Left cardiac atrium (tissue), 4 donors: ENCODE data around the gene HECW1. TPM values are rescaled to one million over a fixed set of nuclear protein-coding genes. Genes with fewer than 3 reads are reported as not detected.

Source experiments
- ATAC-seq, 2 donors: fragments of 200-7000 bp; cut with Tn5 transposase; one replicate each; pipeline ENCODE4 v1.9.1; 2020; ENCODE audit warnings: mild to moderate bottlenecking in 2 of 2, moderate library complexity in 2 of 2
- DNase-seq: peaks from one replicate; pipeline ENCODE4 v3.0.0-alpha.2; 2020
- intact Hi-C, 2 donors: fragments of 100-400 bp; cut with DNase I; formaldehyde crosslinking; loops; one replicate each; pipeline versions ENCODE4 v1.14.1 to v1.15.1; 2022 to 2023
- total RNA-seq, 2 donors: library from RNA; stranded (reverse); fragmentation: NEBNext Ultra II Directional; extraction: Animal tissue kit (Norgen Biotek cat#: 25700); gene quantifications; one replicate each; pipeline ENCODE4 v1.2.1, GENCODE V29; 2021
- donor health status: DM: no; HTN: yes; CAD: no.
- donor health status: DM: no; HTN: yes; CAD: no; lungs with severe emphysema.
- donor health status: DM: yes; HTN: yes; CAD: no.
- donor health status: Dilated cardiomyopathy.

Gene HECW1
- total RNA-seq, 2 donors from 2014 or later, result not detected

DNA sequence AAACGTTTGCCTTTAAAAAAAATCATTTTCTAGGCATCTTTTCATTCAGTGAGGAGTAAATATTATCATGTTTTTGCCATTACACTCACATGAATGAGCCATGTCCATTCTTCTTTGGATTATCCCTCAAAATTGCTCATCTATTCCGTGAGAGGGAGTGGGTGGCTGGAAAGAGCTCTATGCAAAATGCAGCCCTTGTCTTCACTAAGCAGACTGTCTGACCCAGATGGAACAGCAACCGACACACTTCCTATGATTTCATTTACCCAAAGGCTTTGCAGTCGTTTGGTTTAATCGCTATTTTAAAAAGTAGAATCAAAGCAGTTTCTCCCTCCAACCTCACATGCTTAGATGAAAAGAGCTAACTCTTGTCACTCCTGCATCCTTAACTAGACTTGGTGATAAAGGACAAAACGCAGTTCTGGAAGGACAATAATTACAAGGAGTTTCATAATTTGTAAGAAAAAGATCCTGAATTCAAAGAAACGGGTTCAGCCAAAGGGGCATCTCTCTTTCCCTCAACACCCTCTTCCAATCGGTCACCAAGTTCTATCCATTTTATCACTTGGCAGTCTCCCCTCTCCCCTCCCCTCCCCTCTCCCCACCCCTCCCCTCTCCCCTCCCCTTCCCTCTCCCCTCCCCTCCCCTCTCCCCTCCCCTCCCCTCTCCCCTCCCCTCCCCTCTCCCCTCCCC, 272.3 kb downstream of the HECW1 start:
- intact Hi-C loops, result no loop called here
- DNase-seq (no peak), ATAC-seq (no peak)

DNA sequence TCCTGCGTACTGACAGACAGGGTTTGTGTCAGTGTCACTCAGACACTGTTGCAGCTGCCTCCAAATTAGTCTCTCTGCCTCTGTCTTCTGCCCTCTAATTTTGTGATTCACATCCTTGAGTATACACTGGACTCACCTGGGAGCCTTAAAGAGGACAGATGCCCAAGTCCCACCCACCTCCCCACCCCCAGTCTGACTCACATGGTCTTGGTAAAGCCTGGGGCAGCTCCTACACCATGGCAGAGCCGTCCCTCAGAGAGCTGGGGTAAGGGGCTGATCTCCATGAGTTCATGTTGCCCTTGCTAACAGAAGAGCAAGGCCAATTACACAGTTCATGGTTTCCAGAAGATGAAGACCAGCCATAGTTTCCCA, 272.8 kb downstream of the HECW1 start:
- intact Hi-C loops, result no loop called here
- ATAC-seq (no peak), DNase-seq (no peak)

DNA sequence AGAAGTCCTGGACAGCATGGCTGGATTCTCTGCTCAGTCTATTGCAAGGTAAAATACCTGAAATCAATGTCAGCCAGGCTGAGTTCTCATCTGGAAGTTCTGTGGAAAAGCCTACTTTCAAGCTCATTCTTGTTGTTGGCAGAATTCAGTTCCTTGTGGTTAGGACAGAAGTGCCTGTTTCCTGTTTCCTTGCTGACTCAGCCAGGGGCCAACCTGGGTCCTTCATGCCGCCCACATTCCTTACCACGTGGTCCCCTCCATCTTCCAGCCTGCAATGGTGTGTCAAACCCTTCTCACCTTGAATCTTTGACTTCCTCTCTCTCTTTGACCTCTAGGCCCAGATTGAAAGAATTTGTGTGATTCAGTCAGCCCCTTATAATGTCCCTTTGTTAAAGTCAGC, 273.4 kb downstream of the HECW1 start:
- ATAC-seq, result no peak
- no peak for DNase-seq
- intact Hi-C loops, result no loop called here

DNA sequence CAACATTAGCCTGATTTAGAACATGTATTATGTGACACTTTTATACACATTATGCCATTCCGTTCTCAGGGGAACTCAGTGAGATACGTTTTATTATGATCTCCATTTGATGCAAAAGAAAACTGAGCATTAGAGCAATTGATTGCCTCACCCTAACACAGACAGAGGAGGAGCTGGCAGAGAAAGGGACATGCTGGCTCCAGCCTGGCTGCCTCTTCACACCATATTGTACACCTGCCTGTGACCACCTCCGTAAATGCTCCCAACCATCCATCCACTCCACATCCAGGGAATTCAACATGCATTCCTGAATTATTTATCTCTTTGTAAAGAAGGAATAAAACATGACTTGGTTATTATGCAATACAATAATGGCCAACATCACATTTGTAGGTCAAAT, 275.5 kb downstream of the HECW1 start:
- no peak for ATAC-seq
- no peak for DNase-seq
- intact Hi-C loops, result no loop called here

DNA sequence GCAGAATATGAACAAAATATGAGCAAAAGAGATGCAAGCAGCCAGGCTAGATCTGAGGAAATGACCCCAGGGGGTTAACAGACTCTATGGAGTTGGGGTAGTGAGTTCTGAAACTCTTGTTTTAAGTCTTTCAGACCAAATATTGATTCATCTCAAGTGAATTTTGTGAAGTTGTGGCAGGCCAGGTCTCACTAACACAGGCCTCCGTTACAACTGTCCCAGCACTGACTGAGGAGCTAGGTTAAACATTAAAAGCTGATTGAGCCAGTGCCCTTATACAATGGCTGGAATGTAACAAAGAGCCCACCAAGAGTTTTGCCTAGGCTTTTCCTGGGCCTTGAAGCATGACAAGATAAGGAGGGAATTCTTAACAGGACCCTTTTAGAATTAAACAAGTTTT, 278.1 kb downstream of the HECW1 start:
- intact Hi-C loops, result no loop called here
- no peak for DNase-seq

DNA sequence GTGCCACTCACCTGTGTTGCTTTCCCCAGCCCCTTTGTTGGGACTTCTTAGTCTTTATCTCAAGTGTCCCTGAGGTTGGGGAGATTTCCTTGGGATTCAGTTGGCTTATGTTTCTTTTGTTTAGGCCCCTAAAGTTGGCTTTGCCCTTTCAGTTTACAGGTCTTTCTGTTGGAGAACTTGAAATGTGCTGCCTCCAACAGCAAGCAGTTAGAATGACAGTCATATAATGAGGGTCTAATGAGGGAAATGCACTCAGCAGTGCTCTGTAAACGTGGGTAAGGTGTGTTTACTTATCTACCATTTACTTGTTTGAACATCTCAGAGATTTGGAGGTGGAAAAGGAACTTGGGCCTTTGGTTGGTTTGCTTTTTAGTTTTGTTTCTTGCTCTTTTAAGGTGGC, 279.1 kb downstream of the HECW1 start:
- intact Hi-C loops, result no loop called here

More for the DNA sequence above, 278.1 kb downstream of the HECW1 start:
- no peak for ATAC-seq

DNA sequence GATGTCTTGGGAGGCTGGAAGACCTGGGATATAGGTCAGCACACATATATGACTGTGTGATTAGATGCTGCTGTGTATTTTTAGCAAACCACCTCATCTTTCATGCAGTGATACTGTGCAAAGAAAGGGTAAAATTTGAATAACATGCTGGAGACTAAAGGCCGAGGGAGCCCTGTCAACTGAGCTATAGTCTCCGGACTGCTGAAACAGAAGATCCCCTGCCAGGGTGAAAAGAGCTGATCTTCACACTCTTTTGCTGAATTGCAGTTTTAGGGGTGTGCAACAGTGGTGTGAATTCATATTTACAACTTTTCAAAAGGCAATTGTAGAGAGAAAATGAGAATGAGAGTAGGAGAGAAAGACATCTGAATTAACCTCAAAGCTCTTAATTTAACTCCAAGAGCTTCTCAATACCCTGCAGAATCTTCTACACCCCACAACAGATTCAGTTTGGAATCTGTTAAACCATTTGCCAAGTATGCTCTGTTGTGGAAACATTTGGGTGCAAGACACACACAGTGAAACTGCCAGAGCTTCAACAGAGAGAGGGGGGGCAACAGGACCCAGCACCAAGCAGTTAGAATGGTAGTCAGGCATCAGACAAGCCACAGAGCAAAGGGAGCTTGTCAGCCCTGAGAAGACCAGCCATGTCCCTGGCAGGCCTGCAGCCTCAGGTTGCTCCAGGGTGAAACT, 280.3 kb downstream of the HECW1 start:
- DNase-seq, result no peak
- intact Hi-C loops, result no loop called here
- no peak for ATAC-seq

More for the DNA sequence above, 279.1 kb downstream of the HECW1 start:
- ATAC-seq (no peak), DNase-seq (no peak)

DNA sequence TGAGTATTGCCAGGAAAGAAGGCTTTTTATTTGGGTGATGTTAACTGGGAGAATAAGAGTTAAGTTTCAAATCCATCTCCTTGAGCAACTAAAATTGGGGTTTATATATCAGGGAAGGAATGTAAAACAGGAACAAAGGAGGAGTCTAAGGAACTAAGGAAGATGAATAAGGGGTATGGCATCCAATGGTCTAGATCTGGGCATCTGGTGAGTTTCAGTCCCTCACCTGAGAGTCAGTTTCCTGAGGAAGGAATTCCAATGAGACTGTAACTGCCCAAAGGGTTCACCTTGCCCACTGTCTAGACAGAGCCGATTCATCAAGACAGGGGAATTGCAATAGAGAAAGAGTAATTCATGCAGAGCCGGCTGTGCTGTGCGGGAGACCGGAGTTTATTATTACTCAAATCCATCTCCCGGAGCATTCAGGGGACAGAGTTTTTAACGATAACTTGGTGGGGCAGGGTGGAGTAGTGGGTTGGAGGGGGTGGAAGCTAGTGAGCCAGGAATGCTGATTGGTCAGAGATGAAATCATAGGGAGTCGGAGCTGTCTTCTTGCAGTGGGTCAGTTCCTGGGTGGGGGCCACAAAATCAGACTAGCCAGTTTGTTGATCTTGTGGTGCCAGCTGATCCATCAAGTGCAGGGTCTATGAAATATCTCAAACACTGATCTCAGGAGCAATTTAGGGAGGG, 282.1 kb downstream of the HECW1 start:
- no peak for ATAC-seq
- intact Hi-C loops, result no loop called here
- no peak for DNase-seq

DNA sequence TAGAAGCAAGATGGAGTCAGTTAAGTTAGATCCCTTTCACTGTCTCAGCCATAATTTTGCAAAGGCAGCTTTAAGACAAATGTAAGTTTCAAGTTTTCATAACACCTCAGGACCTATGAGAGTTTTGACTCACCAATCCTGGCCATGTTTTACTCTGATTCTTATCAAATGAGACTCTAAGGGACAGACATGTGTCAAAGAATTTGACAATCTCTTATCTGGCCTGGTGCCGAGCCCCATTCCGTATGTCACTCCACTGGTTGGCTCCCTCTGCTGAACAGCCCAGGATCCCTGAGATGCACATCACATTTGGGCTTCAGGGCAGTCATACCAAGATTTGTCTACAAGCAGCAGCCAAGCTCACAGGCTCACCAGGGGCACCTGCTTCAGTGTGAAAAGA, 282.9 kb downstream of the HECW1 start:
- intact Hi-C loops, result no loop called here
- DNase-seq (no peak), ATAC-seq (no peak)

DNA sequence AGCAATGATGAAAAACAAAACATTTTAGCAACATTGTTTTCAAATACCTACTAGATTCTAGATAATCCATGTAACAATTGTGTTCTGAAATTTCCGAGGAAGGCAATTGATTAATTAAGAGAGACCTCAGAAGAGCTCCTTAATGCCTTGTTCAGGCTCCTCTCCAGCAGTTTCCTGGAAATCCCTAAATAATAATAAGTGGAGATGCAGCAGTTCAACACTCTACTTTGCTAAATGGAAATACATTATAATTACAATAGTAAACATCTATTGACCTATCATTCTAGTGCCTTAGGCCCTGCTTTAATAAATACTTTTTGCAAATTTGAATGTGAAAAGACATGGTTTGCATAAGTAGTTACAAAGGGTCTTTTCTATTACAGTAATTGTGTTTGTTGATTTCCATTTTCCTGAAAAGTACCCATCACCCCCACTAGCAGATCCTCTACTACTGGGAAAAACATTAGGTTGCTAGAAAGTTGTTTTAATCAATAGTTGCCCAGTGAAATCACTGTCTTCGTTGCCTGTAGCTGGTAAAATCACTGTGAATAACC, 283.8 kb downstream of the HECW1 start:
- DNase-seq (no peak), ATAC-seq (no peak)
- intact Hi-C loops, result no loop called here

DNA sequence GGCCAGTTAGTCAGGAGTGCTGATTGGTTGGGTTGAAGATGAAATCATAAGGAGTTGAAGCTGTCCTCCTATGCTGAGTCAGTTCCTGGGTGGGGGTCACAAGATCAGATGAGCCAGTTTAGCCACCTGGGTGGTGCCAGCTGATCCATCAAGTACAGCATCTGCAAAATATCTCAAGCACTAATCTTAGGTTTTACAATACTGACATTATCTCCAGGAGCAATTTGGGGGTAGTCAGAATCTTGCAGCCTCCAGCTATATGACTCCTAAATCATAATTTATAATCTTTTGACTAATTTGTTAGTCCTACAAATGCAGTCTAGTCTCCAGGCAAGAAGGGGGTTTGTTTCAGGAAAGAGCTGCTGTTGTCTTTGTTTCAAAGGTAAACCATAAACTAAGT, 286.4 kb downstream of the HECW1 start:
- no peak for ATAC-seq
- no peak for DNase-seq
- intact Hi-C loops, result no loop called here

DNA sequence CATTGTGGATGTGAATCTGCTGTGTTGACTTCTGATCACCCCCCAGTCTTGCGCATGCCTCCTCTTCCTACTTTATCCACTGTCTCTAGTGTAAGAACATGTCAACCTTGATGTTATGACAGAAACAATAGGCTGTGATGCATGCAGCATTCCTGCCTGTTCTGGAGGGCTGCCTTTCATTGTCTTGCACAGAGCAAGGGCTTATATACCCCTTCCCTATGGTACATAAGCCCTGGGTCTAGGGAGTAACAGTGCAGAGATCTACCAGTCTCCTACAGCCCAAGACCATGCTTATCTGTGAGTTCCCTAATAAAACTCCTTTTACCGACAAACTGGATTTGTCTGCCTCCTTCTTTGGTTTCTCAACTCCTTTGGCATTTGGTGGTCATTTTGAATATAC, 293.5 kb downstream of the HECW1 start:
- intact Hi-C loops, result no loop called here
- ATAC-seq (no peak), DNase-seq (no peak)

DNA sequence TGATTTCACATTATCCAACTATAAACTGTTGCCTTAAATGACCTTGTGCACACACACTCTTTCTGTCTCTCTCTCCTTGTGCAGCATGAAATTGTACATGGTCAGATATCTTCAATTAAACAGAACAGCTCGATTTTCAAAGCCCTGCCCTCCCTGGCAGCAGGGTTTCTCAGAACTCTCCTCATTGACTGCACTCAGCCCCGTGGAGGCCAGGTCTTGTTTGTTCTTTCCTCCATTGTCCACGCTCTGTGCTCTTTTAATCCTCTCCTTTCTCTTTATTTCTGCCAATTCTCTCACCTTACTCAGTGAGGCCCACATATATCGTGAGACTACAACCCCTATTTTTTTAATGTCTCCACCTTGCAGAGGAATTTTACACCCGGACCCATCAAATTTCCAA, 294.5 kb downstream of the HECW1 start:
- ATAC-seq (no peak), DNase-seq (no peak)
- intact Hi-C loops, result no loop called here

DNA sequence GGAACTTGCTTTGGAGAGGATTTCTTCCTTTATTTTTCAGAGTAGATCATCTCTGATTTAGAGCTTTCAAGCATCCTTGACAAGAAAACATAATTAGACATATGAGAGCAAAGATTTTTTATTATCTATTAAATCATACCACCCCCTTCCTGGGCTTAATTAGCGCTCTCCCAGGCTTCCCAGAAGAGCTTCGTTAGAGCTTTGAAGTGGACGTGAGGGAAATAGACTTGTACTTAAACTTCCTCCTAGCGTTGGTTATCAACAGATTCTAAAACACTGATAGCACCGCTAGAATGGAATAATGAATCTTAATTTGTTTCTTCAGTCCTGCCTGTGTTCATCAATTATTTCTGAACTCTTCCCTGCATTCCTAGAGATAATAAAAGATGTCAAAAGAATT, 296.5 kb downstream of the HECW1 start:
- DNase-seq, result no peak
- intact Hi-C loops, result no loop called here

DNA sequence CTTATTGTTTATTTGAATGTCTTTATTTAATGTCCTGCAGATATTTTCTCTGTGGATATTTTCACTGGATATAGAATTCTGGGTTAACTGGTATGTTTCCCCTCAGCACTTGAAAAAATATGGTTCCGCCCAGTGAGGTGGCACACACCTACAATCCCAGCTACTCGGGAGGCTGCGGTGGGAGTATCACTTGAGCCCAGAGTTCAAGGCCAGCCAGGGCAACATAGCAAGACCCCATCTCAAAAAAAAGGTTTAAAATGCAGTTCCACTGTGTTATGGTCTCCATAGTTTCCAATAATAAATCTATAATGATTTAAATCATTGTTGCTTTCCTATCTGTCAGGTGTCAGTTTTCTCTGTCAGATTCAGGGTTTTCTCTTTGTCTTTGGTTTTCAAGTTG, 305.0 kb downstream of the HECW1 start:
- intact Hi-C loops, result no loop called here
- no peak for DNase-seq
- no peak for ATAC-seq

More for the DNA sequence above, 296.5 kb downstream of the HECW1 start:
- no peak for ATAC-seq

DNA sequence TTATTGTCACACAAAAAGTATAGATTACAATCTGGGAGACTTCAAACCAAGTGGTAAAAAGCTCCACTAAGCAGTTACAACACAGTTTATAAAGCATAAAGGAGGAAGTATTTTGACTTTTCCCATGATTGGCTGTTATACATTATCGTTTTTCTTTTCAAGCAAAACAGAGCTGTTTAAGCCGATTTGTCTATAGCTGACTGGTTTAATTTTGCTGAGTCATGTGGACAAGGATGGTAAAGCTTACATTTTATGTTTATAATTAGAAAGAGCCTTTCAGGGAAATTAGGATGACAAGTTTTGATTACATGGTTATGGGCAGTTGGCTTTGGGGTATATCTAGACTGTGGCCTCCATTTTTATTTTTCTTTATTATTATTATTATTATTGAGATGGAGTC, 318.0 kb downstream of the HECW1 start:
- intact Hi-C loops, result no loop called here
- no peak for ATAC-seq
- no peak for DNase-seq

DNA sequence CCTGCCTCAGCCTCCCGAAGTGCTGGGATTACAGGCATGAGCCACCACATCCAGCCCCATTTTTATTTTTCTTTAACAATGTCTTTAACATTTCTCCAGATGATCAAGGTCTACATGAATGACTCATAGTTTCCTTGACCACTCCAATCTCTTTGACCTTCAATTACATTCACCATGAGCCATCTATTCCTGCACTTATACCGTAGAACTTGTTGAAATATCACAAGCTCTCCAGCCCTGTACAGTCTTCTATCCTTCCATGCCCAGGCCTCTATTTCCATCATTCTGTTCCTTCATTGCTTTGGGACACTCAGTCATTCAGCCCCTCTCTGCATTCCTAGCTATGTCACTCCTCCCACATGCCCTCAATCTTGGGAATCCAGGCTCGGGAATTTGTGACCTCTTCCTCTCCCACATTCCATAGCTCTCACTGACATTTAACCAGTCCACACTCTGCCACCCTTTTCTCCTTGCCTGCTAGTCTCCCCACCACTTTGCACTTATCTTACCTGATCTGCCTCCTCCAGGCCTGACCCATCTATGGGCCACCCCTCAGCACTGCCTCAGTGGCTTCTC, 318.7 kb downstream of the HECW1 start:
- ATAC-seq, result no peak
- intact Hi-C loops, result no loop called here
- DNase-seq, result no peak

DNA sequence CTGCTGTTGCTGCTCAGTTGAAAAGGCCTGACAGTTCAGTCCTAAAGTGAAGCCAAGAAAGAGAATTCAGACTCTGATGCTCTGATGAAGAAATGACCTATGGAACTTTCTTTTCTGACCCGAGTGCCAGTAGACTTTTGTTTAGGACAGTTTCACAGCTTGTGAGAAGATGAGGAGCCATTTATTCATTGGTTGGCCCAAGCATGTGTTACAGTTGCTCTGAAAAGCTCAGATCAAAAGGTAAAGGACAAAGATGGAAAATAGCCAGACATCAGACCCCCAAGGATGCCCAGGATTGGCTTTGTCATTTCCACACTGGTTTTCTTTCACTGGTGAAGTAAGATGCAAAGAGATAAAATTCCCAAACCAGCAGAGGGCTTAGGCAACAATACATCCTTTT, 321.2 kb downstream of the HECW1 start:
- no peak for DNase-seq
- intact Hi-C loops, result no loop called here
- no peak for ATAC-seq

DNA sequence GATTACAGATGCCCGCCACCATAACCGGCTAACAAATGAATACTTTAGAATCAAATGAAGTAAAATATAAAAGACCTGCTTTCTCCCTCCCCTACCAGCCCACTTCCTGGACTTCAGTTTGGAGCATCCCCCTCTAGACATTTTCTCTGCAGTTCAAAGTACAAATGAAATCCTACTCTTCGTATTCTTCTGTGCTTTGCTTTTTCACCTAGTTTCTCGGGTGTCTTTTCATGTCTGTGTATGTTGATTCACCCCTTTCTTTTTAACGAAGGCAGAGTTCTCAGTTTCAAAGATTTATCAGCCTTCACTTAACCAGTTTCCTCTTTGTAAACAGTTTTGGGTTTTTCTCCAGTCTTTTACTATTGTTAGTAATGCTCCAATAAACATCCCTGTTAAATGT, 324.6 kb downstream of the HECW1 start:
- intact Hi-C loops, result no loop called here
- ATAC-seq (no peak), DNase-seq (no peak)

DNA sequence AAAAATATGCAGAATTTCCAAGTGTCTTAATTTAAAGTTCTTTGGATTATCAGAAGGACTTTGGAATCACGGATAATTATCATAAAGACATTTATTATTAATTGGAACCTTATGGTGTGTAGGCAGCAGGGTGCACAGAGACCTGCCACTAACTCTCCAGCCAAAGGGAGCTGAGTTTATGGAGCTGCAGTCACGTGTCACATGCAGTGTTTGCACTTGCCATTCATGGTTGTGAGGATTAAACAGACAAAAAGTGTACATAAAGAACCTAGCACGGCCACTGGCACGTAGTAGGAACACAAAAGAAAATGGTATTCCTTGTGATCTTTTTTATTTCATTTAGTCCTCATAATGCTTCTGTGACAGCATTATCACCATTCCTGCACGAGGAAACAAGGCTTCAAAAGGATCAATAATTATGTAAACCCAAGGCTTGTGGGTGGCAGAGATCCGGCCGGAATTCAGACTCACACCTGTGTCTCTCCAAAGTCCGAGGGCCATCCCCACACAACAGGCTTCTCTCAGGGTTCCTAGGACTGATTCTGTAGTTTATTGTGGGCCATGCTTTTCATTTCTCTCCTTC, 326.5 kb downstream of the HECW1 start:
- no peak for DNase-seq
- intact Hi-C loops, result no loop called here
- ATAC-seq, result no peak
